Liver (tissue), 3 donors: ENCODE measurements around the gene PEF1.

Source experiments
- HNF4G ChIP-seq: IDR thresholded peaks from 2 replicates; pipeline ENCODE4 v1.6.1; 2016; ENCODE audit warnings: antibody characterized with exemption
- YY1 ChIP-seq: IDR thresholded peaks from 2 replicates; pipeline ENCODE4 v1.6.1; 2016; ENCODE audit warnings: antibody characterized with exemption, mild to moderate bottlenecking
- TF ChIP-seq, protein P1 (sequence below): fragments of 150-350 bp; IDR thresholded peaks from 2 replicates; pipeline ENCODE4 v1.5.1; 2017; ENCODE audit warnings: improper control_type of control experiment, low read depth, low read length; ENCODE audit not compliant: missing input control
- TF ChIP-seq, protein P2 (sequence below): IDR thresholded peaks from 2 replicates; pipeline ENCODE4 v1.6.1; 2016; ENCODE audit warnings: antibody characterized with exemption, mild to moderate bottlenecking
- donor health status: healthy.
- donor health status: healthy.

DNA sequence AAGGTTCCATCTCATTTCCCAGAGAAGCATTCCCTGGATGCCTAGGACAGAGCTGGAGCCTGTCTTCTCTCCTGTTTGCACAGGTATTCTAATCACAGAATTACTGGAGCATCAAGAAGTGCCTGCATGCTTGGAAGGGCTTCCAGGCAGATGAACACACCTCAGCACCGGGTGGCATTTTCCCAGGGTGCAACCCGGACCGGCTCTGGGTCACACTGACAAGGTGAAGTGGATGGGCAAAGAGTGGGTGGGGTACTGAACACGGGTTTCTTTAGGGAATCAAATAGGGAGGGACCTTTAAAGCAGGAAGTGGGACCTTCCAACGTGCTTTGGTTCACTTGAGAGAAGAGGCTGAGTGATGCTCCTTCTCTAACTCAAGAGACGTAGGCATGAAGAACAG, 7.1 kb upstream of the PEF1 start:
- TF ChIP-seq YY1 (no peak), HNF4G (no peak)
- TF ChIP-seq, protein P1, sequence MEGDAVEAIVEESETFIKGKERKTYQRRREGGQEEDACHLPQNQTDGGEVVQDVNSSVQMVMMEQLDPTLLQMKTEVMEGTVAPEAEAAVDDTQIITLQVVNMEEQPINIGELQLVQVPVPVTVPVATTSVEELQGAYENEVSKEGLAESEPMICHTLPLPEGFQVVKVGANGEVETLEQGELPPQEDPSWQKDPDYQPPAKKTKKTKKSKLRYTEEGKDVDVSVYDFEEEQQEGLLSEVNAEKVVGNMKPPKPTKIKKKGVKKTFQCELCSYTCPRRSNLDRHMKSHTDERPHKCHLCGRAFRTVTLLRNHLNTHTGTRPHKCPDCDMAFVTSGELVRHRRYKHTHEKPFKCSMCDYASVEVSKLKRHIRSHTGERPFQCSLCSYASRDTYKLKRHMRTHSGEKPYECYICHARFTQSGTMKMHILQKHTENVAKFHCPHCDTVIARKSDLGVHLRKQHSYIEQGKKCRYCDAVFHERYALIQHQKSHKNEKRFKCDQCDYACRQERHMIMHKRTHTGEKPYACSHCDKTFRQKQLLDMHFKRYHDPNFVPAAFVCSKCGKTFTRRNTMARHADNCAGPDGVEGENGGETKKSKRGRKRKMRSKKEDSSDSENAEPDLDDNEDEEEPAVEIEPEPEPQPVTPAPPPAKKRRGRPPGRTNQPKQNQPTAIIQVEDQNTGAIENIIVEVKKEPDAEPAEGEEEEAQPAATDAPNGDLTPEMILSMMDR = no peak
- TF ChIP-seq, protein P2, sequence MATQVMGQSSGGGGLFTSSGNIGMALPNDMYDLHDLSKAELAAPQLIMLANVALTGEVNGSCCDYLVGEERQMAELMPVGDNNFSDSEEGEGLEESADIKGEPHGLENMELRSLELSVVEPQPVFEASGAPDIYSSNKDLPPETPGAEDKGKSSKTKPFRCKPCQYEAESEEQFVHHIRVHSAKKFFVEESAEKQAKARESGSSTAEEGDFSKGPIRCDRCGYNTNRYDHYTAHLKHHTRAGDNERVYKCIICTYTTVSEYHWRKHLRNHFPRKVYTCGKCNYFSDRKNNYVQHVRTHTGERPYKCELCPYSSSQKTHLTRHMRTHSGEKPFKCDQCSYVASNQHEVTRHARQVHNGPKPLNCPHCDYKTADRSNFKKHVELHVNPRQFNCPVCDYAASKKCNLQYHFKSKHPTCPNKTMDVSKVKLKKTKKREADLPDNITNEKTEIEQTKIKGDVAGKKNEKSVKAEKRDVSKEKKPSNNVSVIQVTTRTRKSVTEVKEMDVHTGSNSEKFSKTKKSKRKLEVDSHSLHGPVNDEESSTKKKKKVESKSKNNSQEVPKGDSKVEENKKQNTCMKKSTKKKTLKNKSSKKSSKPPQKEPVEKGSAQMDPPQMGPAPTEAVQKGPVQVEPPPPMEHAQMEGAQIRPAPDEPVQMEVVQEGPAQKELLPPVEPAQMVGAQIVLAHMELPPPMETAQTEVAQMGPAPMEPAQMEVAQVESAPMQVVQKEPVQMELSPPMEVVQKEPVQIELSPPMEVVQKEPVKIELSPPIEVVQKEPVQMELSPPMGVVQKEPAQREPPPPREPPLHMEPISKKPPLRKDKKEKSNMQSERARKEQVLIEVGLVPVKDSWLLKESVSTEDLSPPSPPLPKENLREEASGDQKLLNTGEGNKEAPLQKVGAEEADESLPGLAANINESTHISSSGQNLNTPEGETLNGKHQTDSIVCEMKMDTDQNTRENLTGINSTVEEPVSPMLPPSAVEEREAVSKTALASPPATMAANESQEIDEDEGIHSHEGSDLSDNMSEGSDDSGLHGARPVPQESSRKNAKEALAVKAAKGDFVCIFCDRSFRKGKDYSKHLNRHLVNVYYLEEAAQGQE = no peak
